GM18502 (cell line): ENCODE results near the gene TRPC4.

Experiments used
- ATAC-seq: cut with Tn5 transposase; IDR thresholded peaks from one replicate; pipeline ENCODE4 v1.9.1; 2021; ENCODE audit warnings: mild to moderate bottlenecking; ENCODE audit not compliant: unreplicated experiment, poor library complexity

The TRPC4 gene

DNA sequence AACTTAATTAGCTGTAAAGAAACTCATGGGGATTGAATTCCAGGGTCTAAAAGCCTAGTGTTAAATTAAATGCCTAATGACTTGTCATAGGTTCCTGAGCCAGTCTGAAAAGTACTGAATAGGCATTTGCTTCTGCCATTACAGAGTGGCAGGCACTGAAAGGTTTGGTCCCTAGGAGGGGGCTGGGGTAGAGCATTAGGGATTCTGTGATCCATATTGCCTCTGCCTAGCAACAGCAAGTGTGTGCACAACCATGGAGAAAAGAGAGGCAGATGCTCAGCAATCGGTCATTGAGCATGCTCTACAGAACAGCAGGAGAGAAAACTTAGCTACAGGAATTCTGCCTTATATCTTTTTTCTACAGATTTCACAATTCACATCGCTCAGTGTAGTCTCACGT is 133.5 kb downstream of the TRPC4 start:
- no peak for ATAC-seq

DNA sequence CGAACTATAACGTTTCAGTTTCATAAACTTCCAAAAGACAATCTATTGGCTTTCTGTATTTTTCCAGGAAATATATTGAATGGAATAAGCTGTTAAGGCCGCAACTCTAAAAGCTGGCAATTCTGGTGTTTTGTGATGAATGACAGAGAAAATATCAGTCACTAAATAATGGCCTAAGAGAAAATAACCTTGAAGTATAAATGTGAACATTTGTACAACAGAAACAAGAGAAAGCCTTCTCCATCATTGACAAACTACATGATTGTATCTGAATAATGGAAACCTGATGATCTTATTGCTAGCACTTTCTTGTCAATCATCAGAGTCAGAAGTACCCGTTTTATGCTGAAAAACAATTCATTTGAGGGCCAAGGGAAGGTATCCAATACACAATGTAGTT is 134.3 kb downstream of the TRPC4 start:
- ATAC-seq = no peak

DNA sequence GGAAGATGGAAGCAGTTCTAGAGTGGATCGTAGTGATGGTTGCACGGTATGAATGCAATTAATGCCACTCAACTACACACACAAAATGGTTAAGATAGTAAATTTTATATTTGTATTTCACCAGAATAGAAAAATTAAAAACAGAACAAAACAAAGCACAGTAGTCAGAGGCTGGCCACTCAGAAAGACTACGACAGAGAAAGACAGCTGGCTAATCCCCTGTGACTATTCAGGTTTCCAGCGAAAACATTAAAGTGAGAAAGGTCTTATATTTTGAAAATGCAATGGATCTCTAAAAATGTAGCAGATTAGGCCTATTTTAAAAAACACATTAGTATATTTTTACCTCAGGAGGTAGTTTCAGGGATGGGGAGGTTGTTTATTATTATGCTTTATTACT is 139.7 kb downstream of the TRPC4 start:
- ATAC-seq = no peak

DNA sequence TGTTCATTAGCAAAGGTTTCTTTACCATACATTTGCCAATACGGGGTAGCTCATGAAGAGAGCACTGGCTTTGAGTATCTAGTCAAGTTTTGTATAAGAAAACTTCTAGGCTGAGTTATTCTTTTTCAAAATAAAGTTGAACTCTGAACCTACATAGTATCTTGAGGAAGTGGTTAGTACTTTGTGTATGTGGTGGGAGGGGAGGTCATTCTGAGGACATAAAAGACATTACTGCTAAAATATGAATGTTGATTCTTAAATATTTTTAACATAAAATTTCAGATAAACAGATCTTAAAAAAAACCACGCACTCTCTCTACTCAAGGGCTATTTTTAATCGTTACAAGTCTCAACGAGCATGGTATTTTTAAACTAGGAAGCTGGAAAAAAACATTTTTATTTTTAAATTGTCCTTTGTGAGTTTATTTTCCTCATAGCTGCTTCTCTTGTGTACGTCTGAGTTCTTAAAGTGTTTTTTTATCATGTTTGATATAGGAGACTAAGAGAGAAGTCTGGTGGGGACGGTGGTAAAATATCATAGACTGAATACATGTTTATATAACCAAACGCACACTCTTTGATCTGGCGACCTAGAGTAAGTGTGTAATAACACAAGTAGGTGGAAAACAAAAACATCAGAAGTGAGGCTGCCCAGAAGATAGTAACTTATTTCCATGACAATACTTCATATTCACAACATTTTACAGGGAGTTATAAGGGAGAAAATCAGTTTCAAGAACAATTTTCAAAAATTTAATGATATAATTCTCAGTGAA is 153.0 kb downstream of the TRPC4 start:
- ATAC-seq = no peak

DNA sequence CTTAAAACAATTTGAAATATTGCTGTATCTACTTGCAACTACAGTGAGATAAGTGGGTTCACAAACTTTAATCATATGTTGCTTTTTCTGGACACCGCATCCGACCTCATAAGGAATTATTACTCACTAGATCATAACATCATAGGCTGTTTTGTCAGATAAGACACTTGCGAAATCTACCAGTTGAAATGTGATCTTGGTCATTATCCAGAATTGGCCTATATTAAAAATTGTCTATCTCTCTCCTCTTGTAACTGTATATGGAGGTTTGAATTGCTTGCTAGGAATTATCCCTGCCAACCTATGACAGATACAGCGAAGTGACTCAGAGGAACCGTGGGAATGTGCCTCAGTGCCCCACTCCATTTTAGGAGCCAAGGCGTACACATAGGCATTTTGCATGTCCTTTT is 154.0 kb downstream of the TRPC4 start:
- ATAC-seq = no peak

DNA sequence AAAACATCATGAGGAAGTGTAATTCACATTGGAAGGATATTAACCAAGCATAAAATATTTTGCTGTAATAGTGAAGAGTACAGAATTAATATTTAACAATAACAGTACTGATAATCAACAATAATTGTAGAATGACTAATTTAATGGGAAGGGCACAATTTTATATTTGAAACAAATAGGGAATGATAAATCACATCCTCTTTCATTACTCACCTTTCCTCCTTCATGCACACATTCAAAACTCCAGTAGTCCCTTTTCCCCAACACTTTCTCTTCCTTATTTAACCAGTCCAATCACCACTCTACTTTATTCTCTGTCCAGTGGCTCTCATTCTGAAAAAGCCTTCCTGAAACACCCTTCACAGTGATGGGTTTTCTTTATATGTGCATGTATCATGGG is 160.3 kb downstream of the TRPC4 start:
- ATAC-seq = no peak

DNA sequence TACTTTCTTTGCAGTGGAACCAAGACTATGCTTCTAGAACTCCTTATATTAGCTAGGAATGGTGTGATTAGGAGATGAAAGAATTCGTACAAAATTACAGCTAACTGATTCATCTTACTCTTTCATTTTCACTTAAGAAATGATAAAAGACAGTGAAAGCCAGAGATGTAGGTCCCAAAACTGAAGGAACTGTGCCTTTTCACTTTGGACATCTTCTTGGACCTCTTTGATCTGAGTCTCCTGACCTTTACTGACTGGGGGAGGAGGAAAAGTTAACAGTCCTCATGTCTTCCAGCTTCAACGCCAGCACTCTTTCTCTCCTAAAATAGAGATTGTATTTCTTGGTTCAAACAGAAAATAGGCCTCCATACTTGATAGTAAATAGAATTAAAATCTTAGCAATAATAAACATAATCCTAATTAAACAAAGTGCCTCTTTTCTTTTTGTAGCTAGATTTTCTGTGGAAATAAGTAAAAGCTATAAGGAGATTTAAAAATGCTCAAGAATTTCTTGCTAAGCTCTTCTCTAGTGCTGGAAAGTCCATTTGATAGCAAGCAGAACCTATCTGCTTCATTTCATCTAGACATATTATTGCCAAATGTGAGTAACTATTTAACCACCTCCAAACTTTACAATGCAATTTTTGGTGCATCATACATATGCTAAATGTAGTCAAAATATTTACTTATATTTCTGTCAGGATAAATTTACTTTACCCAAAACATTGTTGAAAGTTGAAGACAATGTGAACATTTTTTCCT is 161.7 kb downstream of the TRPC4 start:
- ATAC-seq = no peak

DNA sequence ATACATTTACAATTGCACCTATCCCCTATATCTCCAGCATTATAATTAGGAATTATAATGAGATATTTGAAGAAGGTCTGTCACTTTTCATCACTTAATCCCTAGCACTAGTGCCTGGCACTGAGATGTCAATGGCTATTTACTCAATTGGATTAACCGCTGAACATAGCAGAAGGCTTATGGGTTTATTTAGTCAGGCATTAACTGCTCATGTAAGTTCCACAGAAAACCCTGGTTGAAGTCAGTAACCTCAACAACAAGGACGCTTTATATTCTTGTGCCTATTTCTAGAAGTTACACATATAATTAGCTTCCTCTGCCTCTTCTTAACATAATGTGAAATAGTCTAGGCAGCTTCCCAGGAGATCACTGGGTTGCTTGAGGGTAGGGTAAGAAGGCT is 163.5 kb downstream of the TRPC4 start:
- ATAC-seq = no peak

DNA sequence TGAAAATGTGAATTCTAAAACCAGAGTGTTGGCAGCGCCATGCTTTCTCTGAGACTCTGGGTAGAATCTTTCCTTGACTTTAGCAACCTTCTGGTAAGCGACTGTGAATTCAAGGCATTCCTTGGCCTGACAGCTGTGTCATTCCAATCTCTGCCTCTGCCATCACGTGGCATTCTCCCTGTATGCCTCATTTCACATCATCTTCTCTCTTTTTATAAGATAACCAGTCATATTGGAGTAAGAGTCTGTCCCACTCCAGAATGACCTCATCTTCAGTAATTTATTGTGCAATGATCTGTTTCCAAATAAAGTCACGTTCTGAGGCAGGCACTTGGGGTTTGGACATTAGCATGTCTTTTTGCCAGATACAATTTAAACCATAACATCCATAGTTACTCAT is 167.6 kb downstream of the TRPC4 start:
- ATAC-seq = no peak

DNA sequence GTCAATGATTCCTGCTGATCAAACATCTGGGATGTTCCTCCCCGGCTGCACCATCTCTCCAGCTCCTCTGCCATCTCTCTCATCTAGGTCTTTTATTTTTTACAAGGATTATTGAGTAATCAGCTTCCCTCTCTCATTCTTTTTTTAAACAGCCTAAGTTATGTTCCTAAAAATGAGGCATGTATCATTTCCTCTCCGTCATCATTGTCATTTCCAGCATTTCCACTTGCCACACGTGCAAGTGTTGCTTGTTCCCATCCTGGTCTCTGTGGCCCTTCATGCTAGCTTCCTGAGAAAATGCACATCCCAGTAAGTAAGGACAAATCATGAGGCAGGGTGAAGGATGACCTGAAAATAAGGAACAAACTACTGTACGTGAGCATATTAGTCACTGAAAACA is 168.3 kb downstream of the TRPC4 start:
- no peak for ATAC-seq

DNA sequence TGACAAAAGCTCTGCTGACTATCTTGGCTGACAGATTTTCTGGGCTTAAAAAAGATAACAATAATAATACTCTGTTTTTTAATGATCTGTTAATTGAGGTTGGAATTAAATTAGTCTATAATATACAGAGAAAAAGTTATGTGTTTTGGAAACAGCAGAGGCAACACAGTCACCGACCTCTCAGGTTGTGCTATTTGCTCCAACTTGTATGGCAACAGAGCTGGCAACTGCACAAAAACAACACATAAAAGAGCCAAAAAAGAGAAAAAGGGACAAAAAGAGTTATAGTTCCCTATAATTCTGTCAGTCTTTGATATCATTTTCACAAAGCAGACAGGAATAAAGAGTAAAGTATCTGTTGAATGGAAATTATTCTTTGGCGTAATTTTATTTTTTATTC is 168.7 kb downstream of the TRPC4 start:
- ATAC-seq = no peak

DNA sequence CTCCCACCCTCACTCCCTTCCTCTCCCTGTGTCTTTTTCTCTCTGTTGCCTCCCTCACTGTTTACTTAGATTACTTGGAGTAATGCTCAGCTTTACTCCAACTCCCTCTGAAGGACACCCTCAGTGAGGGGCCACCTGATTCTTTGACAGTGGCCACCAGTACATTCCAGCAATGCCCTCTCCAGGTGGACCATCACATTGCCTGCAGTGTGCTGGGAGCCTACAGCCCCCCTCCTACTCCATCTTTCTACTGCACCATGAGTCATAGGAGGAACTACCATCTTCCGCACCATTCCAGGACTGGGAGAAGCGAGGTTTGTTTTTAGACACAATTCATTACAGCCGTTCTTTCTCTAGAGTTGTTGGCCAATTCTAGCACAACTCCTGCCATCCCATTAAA is 174.4 kb downstream of the TRPC4 start:
- no peak for ATAC-seq

DNA sequence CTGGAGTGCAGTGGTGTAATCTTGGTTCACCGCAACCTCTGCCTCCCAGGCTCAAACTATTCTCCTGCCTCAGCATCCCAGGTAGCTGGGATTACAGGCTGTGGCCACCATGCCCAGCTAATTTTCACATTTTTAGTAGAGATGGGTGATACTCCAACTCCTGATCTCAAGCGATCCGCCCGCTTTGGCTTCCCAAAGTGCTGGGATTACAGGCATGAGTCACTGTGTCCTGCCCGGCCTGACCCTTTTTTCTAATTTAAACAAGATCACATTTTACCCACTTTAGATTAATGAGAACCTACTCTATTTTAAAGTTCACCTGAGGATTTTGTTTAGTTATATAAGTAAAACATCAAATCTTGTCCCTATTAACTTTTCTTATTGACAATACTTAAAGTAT is 179.2 kb downstream of the TRPC4 start:
- ATAC-seq = no peak

DNA sequence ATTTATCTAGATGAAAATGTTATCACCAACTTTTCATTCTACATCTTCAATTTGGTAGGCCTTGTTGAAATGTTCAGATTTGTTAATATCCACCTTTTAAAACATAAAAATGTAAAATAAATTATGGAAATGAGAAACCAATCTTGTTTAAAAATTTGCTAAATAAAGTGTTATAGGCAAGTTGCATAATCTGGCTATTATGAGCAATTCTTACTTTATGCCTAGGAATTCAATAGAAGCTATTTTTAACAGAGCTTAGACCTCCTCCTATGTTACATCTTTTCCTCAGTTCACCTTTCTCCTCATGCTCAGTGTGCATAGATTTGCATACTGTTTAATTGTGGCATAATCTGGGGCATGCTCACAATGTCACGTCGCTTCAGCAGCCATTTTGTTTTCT is 183.1 kb downstream of the TRPC4 start:
- ATAC-seq = no peak

DNA sequence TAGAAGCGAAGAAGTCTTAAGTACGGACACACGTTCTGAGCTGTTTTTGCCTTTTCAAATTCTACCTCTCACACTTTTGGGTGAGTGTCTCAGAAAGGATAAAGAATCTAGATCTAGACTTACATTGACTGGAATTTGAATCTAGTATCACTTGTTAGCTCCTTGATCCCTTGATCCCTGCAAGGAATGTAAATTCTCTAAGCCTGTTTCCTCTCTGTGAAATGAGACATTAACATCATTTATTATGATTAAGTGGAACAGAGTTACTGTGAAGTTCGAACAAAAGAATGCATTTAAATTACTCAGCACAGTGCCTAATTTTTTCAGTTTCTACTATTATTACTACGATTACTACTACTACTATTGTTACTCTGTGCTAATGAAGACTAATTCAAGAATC is 184.4 kb downstream of the TRPC4 start:
- ATAC-seq = no peak

DNA sequence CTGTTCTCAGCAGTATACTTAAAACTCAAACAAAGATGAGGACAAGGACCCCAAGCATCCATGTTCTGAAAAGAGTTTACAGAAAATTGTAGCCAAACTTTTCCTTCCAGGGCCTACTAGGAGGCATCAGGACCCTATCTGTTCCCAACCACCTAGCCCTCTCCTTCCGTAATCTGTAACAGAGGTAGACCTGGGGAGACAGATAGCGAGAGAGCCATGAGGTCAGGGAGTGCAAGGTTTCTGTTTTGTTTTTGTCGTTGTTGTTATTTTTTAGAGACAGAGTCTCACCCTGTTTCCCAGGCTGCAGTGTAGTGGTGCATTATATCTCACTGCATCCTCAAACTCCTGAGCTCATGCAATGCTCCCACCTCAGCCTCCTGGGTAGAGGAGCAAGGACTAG is 187.1 kb downstream of the TRPC4 start:
- no peak for ATAC-seq

DNA sequence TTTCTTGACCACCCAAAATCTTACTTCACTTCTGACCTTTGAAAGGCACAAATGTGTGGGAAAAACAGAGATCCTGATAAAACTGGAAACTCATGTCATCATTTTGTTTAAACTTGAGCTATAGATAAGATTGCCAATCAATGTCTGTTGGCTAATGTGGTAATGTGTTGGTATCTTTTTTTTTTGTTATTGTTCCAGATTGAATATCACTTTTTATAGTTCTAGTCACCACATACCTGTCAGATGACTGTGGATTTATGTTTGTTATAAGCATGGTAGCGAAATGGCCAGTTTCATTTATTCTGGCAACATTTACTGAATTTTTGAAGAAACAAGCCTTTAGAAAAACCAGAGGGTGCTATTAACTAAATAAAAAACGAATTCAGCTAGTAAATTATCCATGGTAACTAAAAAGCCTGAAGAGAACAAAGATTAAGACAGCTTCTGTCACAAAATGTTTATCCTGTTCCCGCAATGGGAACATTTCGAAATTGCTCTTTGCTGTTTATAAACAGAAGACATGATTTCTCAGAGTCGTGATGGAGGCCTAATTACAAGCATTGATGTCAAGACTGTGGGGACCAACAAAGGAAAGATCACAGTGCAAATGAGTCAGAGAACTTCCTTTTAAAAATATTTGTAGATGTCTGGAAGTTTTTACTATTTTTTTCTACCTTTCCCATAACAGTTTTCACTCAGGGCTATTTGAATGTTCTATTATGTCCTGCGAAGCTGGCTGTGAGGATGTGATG is 188.1 kb downstream of the TRPC4 start:
- no peak for ATAC-seq

DNA sequence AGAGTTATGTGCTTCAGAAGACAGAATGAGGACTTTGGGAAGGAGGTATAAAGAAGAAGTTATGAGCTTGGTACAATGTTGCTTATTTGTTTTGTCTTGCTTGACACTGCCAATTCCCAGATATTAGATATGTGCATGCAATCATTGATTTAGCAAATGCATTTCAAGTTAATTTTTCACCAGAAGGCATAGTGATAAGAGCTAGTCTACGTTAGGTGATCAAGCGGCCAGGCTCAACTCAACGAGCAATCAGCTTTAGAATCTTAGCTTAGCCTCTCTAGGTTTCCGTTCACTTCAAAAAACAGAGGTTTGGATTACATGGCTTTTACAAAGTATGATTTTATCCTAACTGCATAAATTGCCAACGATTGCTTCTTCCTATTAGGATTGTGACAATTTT is 189.4 kb downstream of the TRPC4 start:
- ATAC-seq = no peak

DNA sequence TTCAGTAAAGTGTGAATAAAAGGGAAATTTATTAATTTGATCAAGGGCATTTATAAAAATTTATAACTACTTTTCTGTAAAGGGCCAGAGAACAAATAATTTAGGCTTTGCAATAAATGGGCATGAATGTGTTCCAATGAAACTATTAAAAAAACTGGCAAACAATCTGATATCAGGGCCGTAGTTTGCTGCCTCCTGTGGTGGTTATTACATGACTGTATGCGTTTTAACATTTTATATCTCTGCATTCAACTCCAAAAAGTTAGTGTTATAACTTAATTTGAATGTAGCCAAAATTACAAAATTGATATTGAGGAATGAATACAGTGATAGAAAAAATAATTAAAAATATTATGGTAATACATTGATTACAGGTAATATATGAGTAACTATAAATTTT is 190.5 kb downstream of the TRPC4 start:
- no peak for ATAC-seq

DNA sequence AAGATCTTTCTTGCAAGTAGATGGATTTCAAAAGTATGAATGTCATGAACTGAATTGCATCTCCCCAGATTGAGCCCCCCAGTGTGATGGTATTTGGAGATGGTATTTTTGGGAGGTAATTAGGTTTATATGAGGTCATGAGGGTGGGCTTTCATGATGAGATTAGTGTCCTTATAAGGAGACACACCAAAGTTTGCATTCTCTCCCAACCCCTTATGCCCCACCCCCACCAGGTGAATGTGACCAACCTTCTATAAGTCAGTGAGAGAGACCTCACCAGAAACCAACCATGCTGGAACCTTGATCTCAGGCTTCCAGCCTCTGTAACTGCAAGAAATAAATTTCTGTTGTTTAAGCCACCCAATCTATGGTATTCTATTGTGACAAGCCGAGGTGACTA is 199.7 kb downstream of the TRPC4 start:
- no peak for ATAC-seq

DNA sequence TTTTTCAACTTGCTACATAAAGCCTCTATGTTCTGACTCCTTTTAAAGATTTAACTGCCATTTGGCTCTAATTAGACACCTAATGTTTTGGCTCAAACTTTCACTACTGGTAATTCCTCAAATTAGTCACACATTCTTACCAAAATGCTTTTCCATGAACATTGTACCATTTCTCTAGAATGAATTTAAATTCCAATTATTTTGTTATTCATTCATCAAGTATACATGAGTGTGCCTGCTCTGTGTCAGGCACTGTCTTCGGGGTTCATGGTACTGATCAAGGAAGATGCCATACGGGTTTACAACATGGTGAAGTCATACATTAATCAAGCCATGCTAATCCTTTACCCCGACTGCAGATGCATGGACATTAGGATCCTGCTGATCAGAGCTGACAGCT is 201.9 kb downstream of the TRPC4 start:
- no peak for ATAC-seq
